HT-29 (cell line): ENCODE data around the gene PLEKHA8. TPM values are rescaled to one million over a fixed set of nuclear protein-coding genes. Genes with fewer than 3 reads are reported as not detected.

Source experiments
- DNase-seq: peaks from one replicate; pipeline ENCODE4 v3.0.0-alpha.2; 2015; ENCODE audit warnings: low spot score
- total RNA-seq: library from RNA; depleted of rRNA; stranded (reverse); fragments of >200 nt; shearing (Covaris generic); gene quantifications from 2 replicates; pipeline ENCODE4 v1.2.3, GENCODE V29; 2014

PLEKHA8 gene
- total RNA-seq, 1 experiment from 2014 or later: 5.2 TPM

DNA sequence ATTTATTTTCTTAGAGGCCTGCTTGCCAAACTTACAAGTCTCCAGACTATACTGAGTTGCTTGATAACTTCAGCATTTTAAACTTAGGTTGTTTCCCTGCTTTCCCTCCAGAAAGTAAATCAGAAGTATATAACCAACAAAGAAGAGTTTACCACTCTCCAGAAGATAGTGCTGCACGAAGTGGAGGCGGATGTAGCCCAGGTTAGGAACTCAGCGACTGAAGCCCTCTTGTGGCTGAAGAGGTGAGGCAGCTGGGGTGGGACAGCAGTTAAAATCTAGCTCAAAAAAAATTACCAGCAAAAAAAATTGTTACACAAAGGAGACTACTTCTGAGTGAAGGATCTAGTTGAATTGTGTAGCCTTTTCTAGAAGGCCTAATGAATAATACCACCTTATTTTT lies 33.6 kb downstream of the PLEKHA8 start:
- DNase-seq: peak; percentile 60

DNA sequence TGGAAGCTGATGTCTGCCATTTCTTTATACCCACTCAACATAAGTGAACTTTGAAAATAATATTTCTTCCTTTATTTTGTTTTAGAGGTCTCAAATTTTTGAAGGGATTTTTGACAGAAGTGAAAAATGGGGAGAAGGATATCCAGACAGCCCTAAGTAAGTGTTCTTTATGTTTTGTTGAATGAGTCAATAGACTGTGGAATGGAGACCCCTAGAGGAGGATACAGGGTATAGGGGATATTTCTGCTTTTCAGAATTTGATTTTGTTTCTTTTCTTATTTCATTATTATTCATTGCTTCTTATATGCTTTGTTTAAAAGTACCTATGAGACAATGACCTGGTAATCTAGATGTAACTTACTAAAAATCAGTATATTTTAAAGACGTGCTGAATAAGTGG lies 34.4 kb downstream of the PLEKHA8 start:
- DNase-seq: peak; percentile 57

DNA sequence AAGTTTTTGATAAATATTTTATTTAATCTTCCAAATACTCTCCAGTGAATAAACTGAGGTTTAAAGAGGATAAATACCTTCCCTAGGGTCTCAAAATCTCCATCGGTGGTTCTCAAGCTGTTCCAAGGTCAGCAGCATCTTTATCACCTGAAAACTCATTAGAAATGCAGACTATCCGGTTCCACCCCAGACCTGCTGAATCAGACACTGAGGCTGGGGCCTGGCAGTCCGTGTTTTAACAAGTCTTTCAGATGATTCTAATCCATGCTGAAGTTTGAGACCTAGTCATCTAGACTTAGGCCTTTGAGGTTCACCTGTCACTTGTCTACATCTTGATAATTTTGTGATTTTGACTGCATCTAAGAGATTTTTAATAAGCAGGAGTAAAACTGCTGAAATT lies 37.5 kb downstream of the PLEKHA8 start:
- no peak for DNase-seq

DNA sequence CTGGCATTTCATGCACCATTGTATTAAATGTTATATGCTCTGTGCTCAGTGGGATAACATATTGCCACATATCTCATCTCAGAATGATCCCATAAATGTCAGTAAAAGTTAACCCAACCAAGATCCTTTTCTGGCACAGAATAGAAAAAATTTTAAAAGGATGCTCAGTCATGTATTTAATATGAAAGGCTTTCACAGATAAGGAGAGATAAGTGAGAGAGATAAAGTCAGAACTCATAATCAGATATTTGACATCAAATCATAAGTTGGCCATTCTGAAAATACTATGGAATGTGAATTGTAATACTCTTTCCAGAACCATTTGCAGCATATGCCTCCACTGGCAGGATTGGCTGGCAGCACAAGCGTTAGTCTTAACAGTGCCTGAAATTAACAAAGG lies 38.5 kb downstream of the PLEKHA8 start:
- no peak for DNase-seq

DNA sequence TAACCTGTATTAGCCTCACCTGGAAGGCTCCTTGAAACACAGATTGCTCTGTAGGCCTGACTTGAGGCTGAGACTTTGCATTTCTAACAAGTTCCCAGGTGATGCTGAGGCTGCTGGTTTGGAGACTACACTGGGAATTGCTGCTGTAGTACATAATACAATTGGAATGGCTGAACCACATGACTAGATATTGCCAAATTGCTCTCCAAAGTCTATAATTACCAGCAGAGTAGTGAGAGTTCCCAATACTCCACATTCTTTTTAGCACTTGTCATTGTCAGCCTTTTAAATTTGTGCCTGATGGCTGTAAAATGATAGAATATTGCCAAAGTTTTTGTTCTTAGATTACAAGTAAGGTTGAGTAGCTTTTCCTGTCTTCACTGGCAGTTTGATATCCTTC lies 39.9 kb downstream of the PLEKHA8 start:
- no peak for DNase-seq

DNA sequence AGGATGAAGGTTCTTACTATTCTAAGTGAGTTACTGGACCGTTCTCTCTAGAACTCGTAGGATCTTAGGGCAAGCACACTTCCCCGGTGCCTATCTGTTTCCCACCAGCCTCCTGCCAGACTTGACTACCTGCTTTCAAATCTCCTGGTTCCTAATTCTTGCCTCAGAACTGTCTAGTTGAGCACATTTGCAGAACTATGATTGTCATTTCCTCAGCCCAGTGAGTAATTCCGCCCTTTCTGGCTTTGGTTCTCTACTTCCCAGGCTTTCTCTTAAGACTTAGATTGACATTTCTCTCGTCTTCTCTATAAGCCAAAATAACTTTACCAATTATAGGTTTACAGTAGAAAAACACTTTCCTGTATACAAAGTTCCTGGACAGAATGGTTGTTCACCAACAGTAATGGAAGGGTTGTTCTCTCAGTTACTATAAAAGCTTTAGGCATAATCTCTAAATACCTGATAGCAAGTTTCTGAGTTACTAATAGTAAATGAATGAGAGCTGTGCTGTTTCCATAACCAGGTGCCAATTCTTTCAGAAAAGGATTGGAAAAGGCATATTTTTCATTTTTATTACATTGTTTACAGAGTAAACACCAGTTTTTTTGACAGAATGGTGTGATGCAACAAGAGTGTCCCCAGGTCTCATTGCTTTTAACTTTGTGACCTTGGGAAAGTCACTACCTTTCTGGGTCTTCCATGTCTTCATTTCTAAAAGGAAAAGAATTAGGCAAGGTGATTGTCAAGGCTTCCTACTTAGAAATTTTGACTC lies 41.1 kb downstream of the PLEKHA8 start:
- no peak for DNase-seq

DNA sequence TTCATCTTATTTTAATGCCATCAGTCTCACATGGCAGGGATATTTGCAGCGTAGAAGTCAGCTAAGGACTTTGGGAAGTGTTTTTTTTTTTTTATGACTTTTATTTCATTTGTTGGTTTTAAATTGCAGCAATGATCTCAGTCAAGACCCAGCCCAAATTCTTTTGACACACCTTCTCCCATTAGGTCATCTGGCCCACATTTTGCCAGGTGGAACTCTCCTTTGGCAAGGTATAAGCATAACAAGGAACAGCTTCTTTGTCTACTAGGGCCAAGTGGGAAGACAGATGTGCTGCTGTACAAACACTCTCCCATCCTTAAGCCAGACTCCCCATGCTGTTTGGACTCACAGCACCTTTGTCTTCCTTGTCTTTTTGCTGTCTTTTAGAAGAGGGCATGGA lies 41.8 kb downstream of the PLEKHA8 start:
- no peak for DNase-seq

DNA sequence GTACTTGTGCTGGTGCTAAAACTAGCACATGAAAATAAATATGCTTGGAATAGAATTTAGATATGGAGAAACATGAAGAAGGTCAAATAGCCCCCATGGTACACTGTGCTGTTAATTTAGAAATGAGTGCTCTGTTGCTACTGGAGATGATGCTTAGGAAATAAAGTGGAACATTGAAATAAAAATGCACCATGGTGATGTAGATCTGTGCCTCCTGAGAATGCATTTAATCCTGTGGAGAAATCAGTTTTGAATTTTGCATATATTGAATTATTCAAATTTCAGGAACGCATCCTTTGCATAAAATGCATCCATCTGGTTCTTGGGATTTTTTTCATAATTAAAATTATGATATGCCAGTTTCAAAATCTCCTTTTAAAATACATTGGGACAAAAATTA lies 44.5 kb downstream of the PLEKHA8 start:
- DNase-seq: no peak

DNA sequence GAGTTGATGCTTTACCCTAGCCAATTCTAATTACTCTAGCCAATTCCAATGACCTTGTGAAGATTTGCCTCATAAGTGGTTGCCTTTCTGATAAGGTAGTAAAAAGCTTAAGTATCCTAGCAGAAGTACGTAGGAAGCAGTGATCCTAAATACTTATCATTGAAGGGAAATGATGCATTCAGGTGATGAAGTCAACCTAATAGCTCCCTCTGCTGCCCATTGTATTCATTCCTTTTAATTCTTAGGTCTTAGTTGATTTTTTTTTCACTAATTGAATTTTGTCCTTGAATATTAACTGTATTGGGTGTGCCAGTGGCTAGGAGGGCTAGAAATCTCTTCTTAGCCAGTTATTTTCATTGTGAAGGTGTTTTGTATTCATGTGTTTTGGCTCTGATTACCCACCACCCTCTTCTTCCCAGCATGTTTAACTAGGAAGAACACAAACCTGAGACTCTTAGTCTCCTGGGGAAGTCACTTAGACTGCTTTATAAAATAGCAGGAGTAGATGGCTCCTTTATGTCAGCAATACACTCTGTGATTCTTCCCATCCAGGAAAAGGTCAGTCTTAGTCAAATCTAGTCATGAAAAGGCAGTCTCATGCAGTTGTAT lies 46.3 kb downstream of the PLEKHA8 start:
- peak; percentile 72 for DNase-seq

DNA sequence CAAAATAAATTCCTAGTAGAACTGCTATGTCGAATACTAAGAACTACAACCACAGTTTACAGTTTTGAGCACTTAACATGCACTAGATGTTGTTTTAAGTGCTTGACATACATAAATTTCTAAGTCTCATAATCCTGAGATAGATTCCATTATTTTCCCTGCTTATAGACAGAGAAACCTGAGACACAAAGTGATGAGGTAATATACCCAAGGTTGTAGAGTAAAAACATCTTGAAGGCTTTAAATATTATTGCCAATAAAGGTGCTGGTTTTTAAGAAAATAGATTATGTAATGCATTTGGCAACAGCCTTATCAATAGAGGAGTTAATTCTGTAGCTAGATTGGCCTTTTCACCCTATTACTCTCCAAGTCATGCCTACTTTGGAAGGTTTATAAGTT lies 48.2 kb downstream of the PLEKHA8 start:
- DNase-seq: no peak

DNA sequence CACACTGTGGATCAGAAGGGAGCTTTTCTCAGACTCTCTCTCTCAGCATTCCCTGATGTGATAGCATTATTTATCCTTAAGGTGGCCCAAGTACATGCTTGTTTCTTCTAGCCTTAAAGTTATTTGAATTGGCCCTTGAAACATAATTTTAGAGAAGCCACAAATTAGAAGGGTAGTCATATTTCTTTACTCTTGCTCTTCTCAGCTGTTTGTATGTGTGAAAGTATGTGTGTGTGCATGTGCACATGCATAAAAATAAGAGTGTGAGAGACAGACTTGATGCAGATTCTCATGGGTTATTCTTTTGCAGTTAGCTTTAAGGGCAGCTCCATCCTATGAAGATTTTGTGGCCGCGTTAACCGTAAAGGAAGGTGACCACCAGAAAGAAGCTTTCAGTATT lies 50.1 kb downstream of the PLEKHA8 start:
- DNase-seq: no peak

DNA sequence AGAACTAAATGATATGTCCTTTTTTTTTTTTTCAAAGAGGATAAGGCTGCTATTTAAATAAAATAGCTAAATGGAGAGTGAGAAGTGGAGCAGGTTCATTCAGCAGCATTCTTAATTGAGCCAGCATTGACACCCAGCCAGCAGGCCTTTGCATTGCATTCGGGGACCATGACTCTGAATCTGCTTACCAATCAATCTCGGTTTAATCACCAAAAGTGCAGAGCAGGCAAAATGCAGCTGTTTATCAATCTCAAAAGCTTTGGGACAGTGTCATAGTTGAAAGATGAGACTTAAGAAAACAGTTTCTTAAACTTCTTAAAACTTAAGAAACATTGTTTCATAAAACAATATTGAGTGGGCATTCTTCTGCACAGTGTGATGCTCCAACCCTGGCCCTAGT lies 51.7 kb downstream of the PLEKHA8 start:
- DNase-seq: no peak

DNA sequence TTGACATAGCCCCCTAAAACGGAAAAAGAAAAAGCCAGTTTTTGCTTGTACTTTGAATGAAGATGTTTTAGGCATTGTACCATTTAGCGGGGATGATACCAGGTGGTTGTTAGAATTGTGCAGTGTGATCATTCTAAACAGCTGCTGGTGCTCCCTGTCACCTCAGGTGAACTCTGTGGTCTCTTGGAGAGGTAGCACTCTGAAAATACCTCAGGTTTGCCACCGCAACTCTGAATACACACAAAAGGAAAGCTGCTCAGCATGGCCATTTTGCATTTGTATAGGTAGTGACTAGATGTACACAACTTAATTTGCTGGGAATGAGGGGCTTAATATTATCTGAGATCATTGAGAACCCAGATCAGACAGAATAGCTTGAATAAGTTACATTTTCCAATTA lies 52.6 kb downstream of the PLEKHA8 start:
- no peak for DNase-seq

DNA sequence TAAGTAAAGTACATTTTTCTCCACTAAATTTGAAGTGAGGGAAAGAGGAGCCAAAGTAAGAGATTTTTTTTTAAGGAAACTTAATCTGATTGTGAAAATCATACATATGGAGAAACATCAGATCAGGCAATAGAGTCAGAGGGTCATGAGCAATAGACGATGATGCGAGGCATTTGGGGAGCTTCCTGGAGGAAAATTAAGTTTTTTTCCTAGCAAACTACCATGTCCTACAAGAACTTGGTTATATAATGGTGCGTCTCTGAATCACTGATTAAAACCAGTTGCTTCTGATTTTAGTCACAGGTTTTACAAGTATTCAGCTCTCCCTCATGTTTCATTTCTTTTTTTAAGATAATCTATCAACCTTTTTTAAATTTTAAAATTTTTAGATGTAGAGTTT lies 54.5 kb downstream of the PLEKHA8 start:
- no peak for DNase-seq

DNA sequence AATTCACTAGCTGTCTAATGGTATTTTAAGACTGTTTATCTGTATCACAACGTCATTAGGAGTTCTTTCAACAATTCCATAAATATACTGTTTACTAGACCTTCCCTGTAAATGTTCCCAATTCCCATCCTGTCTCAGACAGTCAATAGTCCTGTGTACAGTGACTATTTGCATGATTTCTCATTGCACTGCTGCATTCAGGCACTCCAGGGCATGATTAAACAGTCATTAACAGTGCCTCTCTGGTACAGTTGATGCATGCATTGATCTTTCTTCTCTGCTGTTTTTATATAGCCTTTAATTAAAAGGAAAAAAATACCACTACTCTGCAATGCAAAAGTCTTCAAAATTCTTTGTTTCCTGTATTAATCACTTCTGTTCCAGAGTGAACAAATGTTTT lies 55.1 kb downstream of the PLEKHA8 start:
- DNase-seq: no peak

DNA sequence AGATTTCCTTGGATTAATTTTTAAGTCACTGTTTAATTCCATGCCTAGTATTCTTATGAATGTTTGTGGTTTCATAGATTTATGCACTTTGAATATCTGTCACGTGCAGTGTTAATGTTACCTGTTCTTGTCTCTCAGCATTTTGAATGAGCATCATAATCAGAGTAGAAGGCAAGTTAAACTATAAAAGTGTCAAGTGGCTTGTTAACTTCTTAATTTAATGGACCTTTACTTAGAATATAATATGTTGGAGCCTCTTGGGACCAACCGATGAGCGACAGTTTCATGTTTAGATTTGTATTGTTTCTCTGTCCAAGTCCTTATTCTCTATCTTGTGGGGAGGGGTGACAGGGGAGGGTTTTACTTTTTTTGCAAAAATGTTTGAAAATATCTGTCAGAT lies 56.0 kb downstream of the PLEKHA8 start:
- no peak for DNase-seq

DNA sequence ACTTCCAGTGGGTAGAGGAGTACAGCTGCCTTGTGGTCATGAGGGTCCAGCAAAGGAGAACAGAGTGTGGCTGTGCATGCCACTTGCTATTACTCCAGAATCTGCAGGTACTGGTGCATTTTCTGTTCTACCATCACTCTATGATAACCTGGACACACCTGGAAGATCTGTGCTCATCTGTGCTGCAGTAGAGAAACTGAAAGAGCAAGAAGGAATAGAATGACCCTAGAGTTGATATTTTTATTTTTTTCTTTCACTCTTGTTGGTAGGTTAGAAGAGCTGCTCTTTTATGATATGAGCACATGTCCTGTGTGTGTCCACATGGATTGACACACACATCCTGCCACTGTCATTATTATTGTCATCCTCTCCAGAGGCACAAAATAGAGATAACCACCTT lies 58.3 kb downstream of the PLEKHA8 start:
- DNase-seq: no peak

DNA sequence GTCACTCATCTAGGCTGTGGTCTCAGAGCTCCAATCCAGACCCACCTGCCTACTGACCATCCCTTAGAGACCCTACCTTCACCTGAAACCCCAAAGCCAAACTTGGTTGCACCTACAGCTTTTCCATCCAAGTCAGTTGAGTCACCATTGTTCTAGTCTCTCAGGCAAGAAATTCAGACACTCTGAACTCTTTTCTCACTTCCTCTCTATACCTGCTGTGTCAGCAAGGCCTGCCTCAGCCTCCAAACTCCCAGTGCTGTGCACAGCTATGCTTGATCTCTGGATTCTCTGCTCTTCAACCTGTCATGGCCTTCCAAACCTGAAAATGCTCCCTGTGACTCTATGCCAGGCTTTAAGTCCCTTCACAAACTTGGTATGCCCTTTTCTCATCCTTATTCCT lies 59.2 kb downstream of the PLEKHA8 start:
- DNase-seq: no peak

DNA sequence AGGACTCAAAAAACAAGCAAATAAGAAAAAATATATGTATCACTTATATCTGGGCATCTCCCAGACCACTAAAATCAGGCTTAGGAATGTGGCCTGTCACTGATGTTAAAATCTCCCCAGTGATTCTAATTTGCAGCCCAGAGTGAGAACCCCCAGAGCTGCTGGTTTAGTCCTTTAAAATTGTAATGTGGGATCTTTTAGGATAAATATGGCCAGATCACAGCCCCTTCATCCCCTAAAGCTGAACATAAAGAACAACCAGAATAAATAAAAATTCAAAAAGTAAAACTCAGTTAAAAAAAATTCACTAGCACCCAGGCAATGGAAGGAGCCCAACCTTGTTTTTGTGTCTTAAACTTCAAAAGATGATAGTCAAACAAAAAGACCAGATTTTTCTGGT lies 60.1 kb downstream of the PLEKHA8 start:
- no peak for DNase-seq

DNA sequence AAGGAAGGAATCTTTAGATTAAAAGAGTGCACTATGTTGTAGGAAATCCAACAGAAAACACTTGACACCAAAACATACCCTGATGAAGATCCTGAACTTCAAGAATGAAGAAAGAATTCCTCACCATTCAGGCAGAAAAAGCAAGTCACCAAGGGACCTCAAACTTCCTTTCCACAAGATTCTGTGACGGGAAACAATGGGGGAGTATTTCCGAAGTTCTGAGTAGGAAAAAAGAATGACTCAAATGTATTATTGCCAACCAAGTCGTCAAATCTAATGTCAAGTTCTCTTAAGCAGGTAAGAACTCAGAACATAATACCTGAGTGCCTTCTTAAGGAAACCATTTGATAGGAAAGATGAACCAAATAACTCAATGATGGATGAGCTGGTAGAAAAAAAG lies 61.9 kb downstream of the PLEKHA8 start:
- no peak for DNase-seq

DNA sequence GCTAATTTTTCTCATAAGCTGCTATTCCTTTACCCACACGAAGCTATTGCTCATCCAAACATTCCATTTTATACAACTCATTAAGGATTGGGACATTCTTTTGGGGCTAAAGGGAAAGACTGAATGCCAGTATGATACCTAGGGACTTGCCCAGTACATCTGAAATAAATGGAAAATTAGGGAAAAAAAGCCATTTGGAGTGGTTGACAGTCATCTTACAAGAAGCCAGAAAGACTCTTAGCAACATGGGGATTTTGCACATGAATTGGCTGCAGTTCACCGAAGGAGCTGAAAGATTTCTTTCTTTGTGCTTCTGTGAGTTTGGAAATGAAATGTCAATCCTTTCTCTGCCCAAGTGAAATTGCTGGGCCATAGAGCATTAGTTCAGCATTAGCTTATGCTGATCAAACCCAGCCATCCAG lies 63.3 kb downstream of the PLEKHA8 start:
- no peak for DNase-seq

DNA sequence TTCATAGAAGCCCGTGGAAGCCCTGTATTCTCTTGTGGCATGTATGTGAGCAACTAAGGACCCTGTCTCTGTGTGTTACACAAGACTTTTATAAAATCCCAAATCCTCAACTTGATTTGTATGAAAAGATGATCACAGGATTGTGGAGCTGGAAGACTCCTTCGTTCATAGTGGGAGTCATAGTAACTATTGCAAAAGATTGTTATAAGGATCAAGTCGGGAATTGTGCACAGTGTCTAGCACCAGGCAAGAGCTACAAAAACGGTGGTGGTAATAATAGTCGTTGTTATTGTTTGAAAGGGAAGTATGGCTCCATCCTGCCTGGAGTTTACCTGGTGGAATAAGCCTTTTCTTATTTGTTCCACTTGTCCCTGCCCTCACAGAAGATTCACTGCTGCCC lies 63.8 kb downstream of the PLEKHA8 start:
- DNase-seq: no peak

DNA sequence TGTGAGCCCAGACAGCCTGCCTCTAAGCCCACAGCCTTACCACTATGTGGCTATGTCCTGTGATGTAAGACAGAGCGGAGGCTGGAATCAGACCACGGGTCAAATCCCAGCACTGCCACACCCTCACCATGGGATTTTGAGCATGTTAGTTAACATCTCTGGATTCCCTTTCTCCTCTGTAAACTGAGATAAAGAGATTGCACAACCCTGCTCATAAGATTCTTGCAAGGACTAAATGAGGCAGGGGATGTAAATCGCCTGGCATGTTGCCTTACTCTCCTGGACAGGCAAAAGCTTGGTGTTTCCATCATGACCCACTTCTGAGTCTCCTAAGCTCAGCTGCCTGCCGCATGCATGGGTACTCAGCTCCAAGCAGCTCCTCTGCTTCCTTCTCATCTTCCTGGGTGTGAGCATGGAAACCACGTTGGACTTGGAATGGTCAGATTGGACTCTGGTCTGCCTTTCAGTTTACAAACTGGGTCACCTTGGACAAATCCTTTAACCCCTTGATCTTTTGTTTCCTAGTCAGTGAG lies 65.3 kb downstream of the PLEKHA8 start:
- no peak for DNase-seq
